PC-9 (cell line): Measurements from ENCODE around the gene CKAP2L. TPM values are rescaled to one million over a fixed set of nuclear protein-coding genes. Genes with fewer than 3 reads are reported as not detected.

Source experiments
- BruUV-seq: library from RNA; stranded (reverse); fragments of 400-500 nt; replicated peaks from 2 replicates; lab custom pipeline; 2021; lab: Mats Ljungman, UMichigan
- CTCF ChIA-PET: fragments of 300-600 bp; sonication (Branson Sonifier 250); formaldehyde crosslinking; loops from one replicate; lab custom pipeline; 2022; ENCODE audit warnings: antibody characterized with exemption; lab: Charles Lee
- POLR2A ChIA-PET: fragments of 300-600 bp; sonication (Branson Sonifier 250); formaldehyde crosslinking; loops from one replicate; lab custom pipeline; 2022; ENCODE audit warnings: antibody characterized with exemption; ENCODE audit not compliant: unreplicated experiment; lab: Charles Lee
- DNase-seq, 2 experiments: peaks; one replicate each; pipeline versions ENCODE4 v3.0.0 to v3.0.0-alpha.2; 2015 to 2022; ENCODE audit warnings: mixed read lengths in 1 of 2
- H2AFZ ChIP-seq: fragments of 200-600 bp; sonication (generic); 2 replicates; pipeline ENCODE4 v1.8.1; 2017; ENCODE audit warnings: antibody characterized with exemption
- H3F3A ChIP-seq: fragments of 200-600 bp; sonication (generic); 2 replicates; pipeline ENCODE4 v1.8.1; 2017; ENCODE audit warnings: antibody characterized with exemption, mild to moderate bottlenecking, low read depth; ENCODE audit not compliant: insufficient read depth
- H3K27ac ChIP-seq: fragments of 200-600 bp; sonication (generic); 2 replicates; pipeline ENCODE4 v1.6.1; 2016; ENCODE audit warnings: mixed run types
- H3K27me3 ChIP-seq: fragments of 200-600 bp; sonication (generic); 2 replicates; pipeline ENCODE4 v1.6.1; 2016; ENCODE audit warnings: low read depth, mixed run types; ENCODE audit not compliant: insufficient read depth
- H3K36me3 ChIP-seq: fragments of 200-600 bp; sonication (generic); 2 replicates; pipeline ENCODE4 v1.6.1; 2016; ENCODE audit warnings: low read depth, mixed run types
- H3K4me1 ChIP-seq: fragments of 200-600 bp; sonication (generic); replicated peaks from 2 replicates; pipeline ENCODE4 v1.6.1; 2016; ENCODE audit warnings: mixed run types; ENCODE audit not compliant: insufficient read depth
- H3K4me2 ChIP-seq: fragments of 200-600 bp; sonication (generic); 2 replicates; pipeline ENCODE4 v1.6.1; 2017; ENCODE audit warnings: mixed run types
- H3K4me3 ChIP-seq: fragments of 200-600 bp; sonication (generic); 2 replicates; pipeline ENCODE4 v1.6.1; 2016; ENCODE audit warnings: mixed run types
- H3K79me2 ChIP-seq: fragments of 200-600 bp; sonication (generic); 2 replicates; pipeline ENCODE4 v1.6.1; 2017; ENCODE audit warnings: low read depth, mixed run types
- H3K9me2 ChIP-seq: fragments of 200-600 bp; sonication (generic); 2 replicates; pipeline ENCODE4 v1.8.1; 2017; ENCODE audit warnings: mild to moderate bottlenecking; ENCODE audit not compliant: insufficient read depth
- H3K9me3 ChIP-seq: fragments of 200-600 bp; sonication (generic); 2 replicates; pipeline ENCODE4 v1.8.1; 2016; ENCODE audit warnings: low read depth; ENCODE audit not compliant: insufficient read depth
- H4K20me1 ChIP-seq: fragments of 200-600 bp; sonication (generic); 2 replicates; pipeline ENCODE4 v1.8.1; 2017; ENCODE audit not compliant: insufficient read depth
- CTCF ChIP-seq: fragments of 200-600 bp; sonication (generic); conservative IDR thresholded peaks from 2 replicates; pipeline ENCODE4 v1.6.1; 2017; ENCODE audit warnings: mixed run types, antibody characterized with exemption, mild to moderate bottlenecking, moderate library complexity
- EZH2 ChIP-seq: fragments of 200-600 bp; sonication (generic); IDR thresholded peaks from 2 replicates; pipeline ENCODE4 v1.8.0; 2017; ENCODE audit warnings: antibody characterized with exemption, low read depth
- intact Hi-C: fragments of 100-400 bp; cut with micrococcal nuclease; formaldehyde crosslinking; loops from one replicate; pipeline ENCODE4 v1.10.0; 2022; ENCODE audit not compliant: unreplicated experiment
- total RNA-seq: library from RNA; stranded (reverse); gene quantifications from 2 replicates; pipeline ENCODE4 v1.2.3, GENCODE V29; 2021

The CKAP2L gene
- total RNA-seq, 1 experiment from 2014 or later: 28.7 TPM

GRCh38 chr2:112692495-112692911, 71.9 kb downstream of the CKAP2L start:
- no peaks in the 10 kb centered on the region for H3K9me3 ChIP-seq
- no peaks in the 10 kb centered on the region for H3K9me2 ChIP-seq
- H3K4me2 ChIP-seq: peak overlapping the region; percentile 60
- intact Hi-C loops: loop anchor here (1.0 to 2.0 kb wide), 3 partner anchors 34 to 66 kb away; partner anchors contain the start of gene SLC20A1
- POLR2A ChIA-PET: interaction anchor here (0.6 to 0.9 kb wide), 5 partner anchors 23 to 439 kb away, joined by 3 to 7 read pairs (median 5); no protein-coding TSS in a partner anchor
- DNase-seq: peak; percentile 88 to 96
- H3K36me3 ChIP-seq: no peaks in the 10 kb centered on the region
- H3K79me2 ChIP-seq: no peaks in the 10 kb centered on the region
- no peaks in the 10 kb centered on the region for H4K20me1 ChIP-seq
- peak overlapping the region; percentile 12; the same call in 1 of the 2 replicates for H3K4me3 ChIP-seq
- H2AFZ ChIP-seq: no peak overlapping the region
- BruUV-seq: no TSS peak
- H3F3A ChIP-seq: peaks cover 37% of the 10 kb centered on the region
- H3K4me1 ChIP-seq: peaks cover 46% of the 10 kb centered on the region
- CTCF ChIA-PET: interaction anchor here (0.8 to 1.2 kb wide), 4 partner anchors 26 to 92 kb away, joined by 4 to 11 read pairs (median 6); no protein-coding TSS in a partner anchor
- peak overlapping the region; percentile 77 for H3K27ac ChIP-seq
- TF ChIP-seq CTCF (no peak), EZH2 (no peak)
- H3K27me3 ChIP-seq: no peaks in the 10 kb centered on the region

- no peak overlapping the region for H2AFZ ChIP-seq
- CTCF ChIA-PET: interaction anchor here (0.8 to 1.2 kb wide), 4 partner anchors 27 to 92 kb away, joined by 4 to 11 read pairs (median 6); no protein-coding TSS in a partner anchor
- no peaks in the 10 kb centered on the region for H3K9me3 ChIP-seq
- peaks cover 49% of the 10 kb centered on the region for H3K4me1 ChIP-seq
- no peaks in the 10 kb centered on the region for H3K36me3 ChIP-seq
- no peak overlapping the region for H3K4me3 ChIP-seq
- TF ChIP-seq CTCF (no peak), EZH2 (no peak)
- TSS peak; percentile 91 for BruUV-seq
- H3K4me2 ChIP-seq: peak overlapping the region; percentile 56
- intact Hi-C loops: loop anchor here (1.0 to 2.0 kb wide), 4 partner anchors 35 to 92 kb away; partner anchors contain the start of gene SLC20A1
- peak overlapping the region; percentile 70 for H3K27ac ChIP-seq
- no peak for DNase-seq
- no peaks in the 10 kb centered on the region for H3K9me2 ChIP-seq
- H3F3A ChIP-seq: peaks cover 41% of the 10 kb centered on the region
- H4K20me1 ChIP-seq: no peaks in the 10 kb centered on the region
- no peaks in the 10 kb centered on the region for H3K27me3 ChIP-seq
- POLR2A ChIA-PET: interaction anchor here (0.6 to 0.9 kb wide), 4 partner anchors 22 to 438 kb away, joined by 3 to 7 read pairs (median 6); no protein-coding TSS in a partner anchor
- H3K79me2 ChIP-seq: no peaks in the 10 kb centered on the region
Observed at GRCh38 chr2:112691881-112692281, 72.5 kb downstream of the CKAP2L start.

GRCh38 chr2:112690853-112691401, 73.5 kb downstream of the CKAP2L start:
- H2AFZ ChIP-seq: no peak overlapping the region
- POLR2A ChIA-PET: no interaction called here

More at GRCh38 chr2:112690853-112691401, 73.5 kb downstream of the CKAP2L start:
- BruUV-seq: no TSS peak
- no peak overlapping the region for H3K4me3 ChIP-seq
- TF ChIP-seq EZH2: no peak
- TF ChIP-seq CTCF: peak; percentile 67
- no peaks in the 10 kb centered on the region for H4K20me1 ChIP-seq
- no peaks in the 10 kb centered on the region for H3K9me3 ChIP-seq
- H3K79me2 ChIP-seq: no peaks in the 10 kb centered on the region
- peak overlapping the region; percentile 70; the same call in 1 of the 2 replicates for H3K27ac ChIP-seq
- peaks cover 49% of the 10 kb centered on the region for H3K4me1 ChIP-seq
- intact Hi-C loops: loop anchor here (1.0 kb wide), 1 partner anchor 91 kb away; no protein-coding TSS in a partner anchor
- no peaks in the 10 kb centered on the region for H3K9me2 ChIP-seq
- no peaks in the 10 kb centered on the region for H3K36me3 ChIP-seq
- CTCF ChIA-PET: no interaction called here
- H3F3A ChIP-seq: peaks cover 41% of the 10 kb centered on the region
- peak; percentile 28 to 40 for DNase-seq
- peak overlapping the region; percentile 56 for H3K4me2 ChIP-seq
- no peaks in the 10 kb centered on the region for H3K27me3 ChIP-seq
